ENCODE results near the gene CCL5.

The CCL5 gene

GRCh38 chr17:35879773-35880654 lies at the start of gene CCL5:
Gene CCL5, minus strand, starts transcription at chr17:35880360.
- TF ChIP-seq ZIC2 (tag by site-specific recombination; IDR thresholded peaks at IDR 0.05) (no peak), ZNF544 (tag by site-specific recombination; IDR thresholded peaks at IDR 0.05) (no peak), ZNF530 (tag by site-specific recombination; IDR thresholded peaks at IDR 0.05; ENCODE audit: low read depth) (no peak), ZNF350 (tag by site-specific recombination; IDR thresholded peaks at IDR 0.05) (no peak), ZNF488 (tag by site-specific recombination; IDR thresholded peaks at IDR 0.05) (no peak), ZNF155 (tag by site-specific recombination; IDR thresholded peaks at IDR 0.05) (no peak), ZNF426 (tag by site-specific recombination; IDR thresholded peaks at IDR 0.05) (no peak), ZSCAN4 (tag by site-specific recombination; IDR thresholded peaks at IDR 0.05) (no peak), ZNF529 (tag by site-specific recombination; IDR thresholded peaks at IDR 0.05; ENCODE audit: insufficient replicate concordance) (no peak), ZNF621 (tag by site-specific recombination; IDR thresholded peaks at IDR 0.05) (no peak), ZNF2 (tag by site-specific recombination; IDR thresholded peaks at IDR 0.05) (no peak), ZNF549 (tag by site-specific recombination; IDR thresholded peaks at IDR 0.05) (no peak), KLF1 (tag by site-specific recombination; IDR thresholded peaks at IDR 0.05) (no peak), ZNF624 (tag by site-specific recombination; IDR thresholded peaks at IDR 0.05) (no peak), ZNF791 (tag by site-specific recombination; IDR thresholded peaks at IDR 0.05) (no peak), PATZ1 (tag by site-specific recombination; IDR thresholded peaks at IDR 0.05) (no peak)
- H3K9me3 ChIP-seq (ENCODE audit: control insufficient read depth, insufficient read depth, low read depth, low read length): no peaks in the 10 kb centered on the region
- no peaks in the 10 kb centered on the region for H3K4me1 ChIP-seq (ENCODE audit: control insufficient read depth, insufficient read depth, low read length)
- H3K36me3 ChIP-seq (ENCODE audit: control insufficient read depth in 2 of 2, insufficient read depth in 1 of 2, low read length in 2 of 2): no peaks in the 10 kb centered on the region
- H3K27ac ChIP-seq (ENCODE audit: extremely low read depth, low read depth, low read length): no peak within 1 kb of the TSS
- ChIA-PET POLR2A (interaction anchor here (0.6 kb wide), 1 partner anchor 21 kb away, joined by 3 read pairs; no protein-coding TSS in a partner anchor), CTCF (interaction anchor here (0.6 kb wide), 2 partner anchors 282 to 1415 kb away, joined by 3 read pairs; no protein-coding TSS in a partner anchor)
- H3K4me3 ChIP-seq (ENCODE audit: low read depth, low read length): no peak within 1 kb of the TSS

GRCh38 chr17:35927714-35928113 lies 47.6 kb upstream of the CCL5 start:
- no peak overlapping the region for H3K27ac ChIP-seq (ENCODE audit: extremely low read depth, low read depth, low read length)
- POLR2A ChIA-PET: no interaction called here
- no peak overlapping the region for H3K4me3 ChIP-seq (ENCODE audit: low read depth, low read length)
- CTCF ChIA-PET: no interaction called here
- TF ChIP-seq WT1 (tag by site-specific recombination; IDR thresholded peaks at IDR 0.05): no peak
- no peak for TF ChIP-seq ZIC2 (tag by site-specific recombination; IDR thresholded peaks at IDR 0.05)
- no peak for TF ChIP-seq KLF9 (tag by site-specific recombination; IDR thresholded peaks at IDR 0.05; ENCODE audit: low read depth)
- TF ChIP-seq ZNF548 (tag by site-specific recombination; IDR thresholded peaks at IDR 0.05): no peak
- no peak for TF ChIP-seq ZNF362 (tag by site-specific recombination; IDR thresholded peaks at IDR 0.05)
- TF ChIP-seq ZFP37 (tag by site-specific recombination; IDR thresholded peaks at IDR 0.05): no peak
- no peak for TF ChIP-seq KLF1 (tag by site-specific recombination; IDR thresholded peaks at IDR 0.05)
- TF ChIP-seq SETDB1 (IDR thresholded peaks at IDR 0.05; ENCODE audit: insufficient read length, low read length): no peak
- no peak for TF ChIP-seq ZNF624 (tag by site-specific recombination; IDR thresholded peaks at IDR 0.05)
- TF ChIP-seq YY1 (tag by site-specific recombination; IDR thresholded peaks at IDR 0.05): no peak
- no peak for TF ChIP-seq OVOL3 (tag by site-specific recombination; IDR thresholded peaks at IDR 0.05)
- TF ChIP-seq MZF1 (tag by site-specific recombination; IDR thresholded peaks at IDR 0.05; ENCODE audit: borderline replicate concordance): no peak
- no peak for TF ChIP-seq INSM2 (tag by site-specific recombination; IDR thresholded peaks at IDR 0.05)
- no peak for TF ChIP-seq ZNF248 (tag by site-specific recombination; IDR thresholded peaks at IDR 0.05)
- H3K9me3 ChIP-seq (ENCODE audit: control insufficient read depth, insufficient read depth, low read depth, low read length): no peaks in the 10 kb centered on the region
- peaks cover 7% of the 10 kb centered on the region for H3K4me1 ChIP-seq (ENCODE audit: control insufficient read depth, insufficient read depth, low read length)
- H3K36me3 ChIP-seq (ENCODE audit: control insufficient read depth in 2 of 2, insufficient read depth in 1 of 2, low read length in 2 of 2): peaks cover 26 to 31% of the 10 kb centered on the region in 2 experiments
